HG03565 (cell line): Measurements from ENCODE around the gene IGFBP7.

Source experiments
- ATAC-seq: cut with Tn5 transposase; IDR thresholded peaks from one replicate; pipeline ENCODE4 v1.9.1; 2021; ENCODE audit warnings: mild to moderate bottlenecking, moderate library complexity; ENCODE audit not compliant: unreplicated experiment

IGFBP7 gene

GRCh38 chr4:57044279-57044678, 65.9 kb downstream of the IGFBP7 start:
- no peak for ATAC-seq

- no peak for ATAC-seq
Observed at GRCh38 chr4:57043347-57044251, 66.6 kb downstream of the IGFBP7 start.

GRCh38 chr4:57042711-57043169, 67.4 kb downstream of the IGFBP7 start:
- ATAC-seq, result no peak

GRCh38 chr4:57041020-57041419, 69.2 kb downstream of the IGFBP7 start:
- no peak for ATAC-seq

GRCh38 chr4:57040510-57040909, 69.7 kb downstream of the IGFBP7 start:
- no peak for ATAC-seq

- no peak for ATAC-seq
Observed at GRCh38 chr4:57039345-57039744, 70.8 kb downstream of the IGFBP7 start.

- ATAC-seq, result peak; percentile 44
Observed at GRCh38 chr4:57037982-57038604, 72.1 kb downstream of the IGFBP7 start.

GRCh38 chr4:57034520-57034919, 75.7 kb downstream of the IGFBP7 start:
- no peak for ATAC-seq

- no peak for ATAC-seq
Observed at GRCh38 chr4:57023104-57023503, 87.1 kb downstream of the IGFBP7 start.

- no peak for ATAC-seq
Observed at GRCh38 chr4:57020467-57021101, 89.6 kb downstream of the IGFBP7 start.

- ATAC-seq, result no peak
Observed at GRCh38 chr4:57018980-57019379, 91.2 kb downstream of the IGFBP7 start.

GRCh38 chr4:57013543-57014120, 96.6 kb downstream of the IGFBP7 start:
- ATAC-seq, result no peak

- no peak for ATAC-seq
Observed at GRCh38 chr4:56999751-57000150, 110.4 kb downstream of the IGFBP7 start.

- no peak for ATAC-seq
Observed at GRCh38 chr4:56995525-56995924, 114.7 kb downstream of the IGFBP7 start.

- ATAC-seq, result no peak
Observed at GRCh38 chr4:56990109-56990905, 119.9 kb downstream of the IGFBP7 start.

- no peak for ATAC-seq
Observed at GRCh38 chr4:56986952-56987351, 123.2 kb downstream of the IGFBP7 start.

- ATAC-seq, result no peak
Observed at GRCh38 chr4:56986192-56986591, 124.0 kb downstream of the IGFBP7 start.

GRCh38 chr4:56981795-56982201, 128.4 kb downstream of the IGFBP7 start:
- ATAC-seq, result no peak
